ENCODE data around the gene CPT1B. TPM values are rescaled to one million over a fixed set of nuclear protein-coding genes. Genes with fewer than 3 reads are reported as not detected.

The CPT1B gene
- total RNA-seq, 4 donors from 2014 or later, result 9.7 to 38.7 (median 14.9) TPM

GRCh38 chr22:50570861-50571260 lies 7.4 kb downstream of the CPT1B start:
- H3K4me1 ChIP-seq, result peaks cover 14 to 22% of the 10 kb centered on the region in 2 donors
- H3K4me3 ChIP-seq (replicated peaks in 1 of 3), result no peak overlapping the region
- intact Hi-C loops (cut with DNase I), result no loop called here
- peaks cover 5 to 11% of the 10 kb centered on the region in 2 donors for H3K36me3 ChIP-seq
- H3K27me3 ChIP-seq, result no peaks in the 10 kb centered on the region
- no peak for DNase-seq
- no peak for TF ChIP-seq POLR2A (IDR thresholded peaks at IDR 0.05)
- peak overlapping the region in 2 of 3 donors; percentile 47 to 56 for H3K27ac ChIP-seq
- WGBS, 2 donors, result 93 to 95% methylated on average over 11 to 12 of the region's 12 CpGs
- H3K9me3 ChIP-seq, result no peaks in the 10 kb centered on the region

GRCh38 chr22:50569896-50570535 lies 8.2 kb downstream of the CPT1B start:
- intact Hi-C loops (cut with DNase I), result no loop called here
- Histone ChIP-seq H3K9me3 (no peaks in the 10 kb centered on the region), H3K27ac (peak overlapping the region in 2 of 3 donors; percentile 47 to 56), H3K36me3 (peaks cover 5 to 11% of the 10 kb centered on the region in 2 donors), H3K4me3 (replicated peaks in 1 of 3) (no peak overlapping the region), H3K27me3 (no peaks in the 10 kb centered on the region), H3K4me1 (peaks cover 14 to 22% of the 10 kb centered on the region in 2 donors)
- DNase-seq, result peak; percentile 71 to 82
- WGBS, 2 donors, result 71 to 75% methylated on average over 10 to 12 of the region's 13 CpGs
- TF ChIP-seq POLR2A (IDR thresholded peaks at IDR 0.05) (peak in 1 of 2 donors; percentile 41), CTCF (IDR thresholded peaks at IDR 0.05) (no peak)

GRCh38 chr22:50569041-50569459 lies 9.2 kb downstream of the CPT1B start:
- H3K4me3 ChIP-seq (replicated peaks in 1 of 3), result no peak overlapping the region
- TF ChIP-seq POLR2A (IDR thresholded peaks at IDR 0.05), result no peak
- no peak for TF ChIP-seq CTCF (IDR thresholded peaks at IDR 0.05)
- DNase-seq, result no peak
- 86% methylated on average over 8 of the region's 8 CpGs for WGBS, 2 donors
- no peaks in the 10 kb centered on the region for H3K9me3 ChIP-seq
- H3K27me3 ChIP-seq, result no peaks in the 10 kb centered on the region
- H3K4me1 ChIP-seq, result peaks cover 14 to 26% of the 10 kb centered on the region in 2 donors
- peak overlapping the region in 2 of 3 donors; percentile 47 for H3K27ac ChIP-seq
- intact Hi-C loops (cut with DNase I), result no loop called here
- peaks cover 5 to 11% of the 10 kb centered on the region in 2 donors for H3K36me3 ChIP-seq

- no peak for DNase-seq
- WGBS, 2 donors, result 86 to 91% methylated on average over 7 of the region's 7 CpGs
- peaks cover 5 to 11% of the 10 kb centered on the region in 2 donors for H3K36me3 ChIP-seq
- TF ChIP-seq POLR2A (IDR thresholded peaks at IDR 0.05) (no peak), CTCF (IDR thresholded peaks at IDR 0.05) (no peak)
- no peaks in the 10 kb centered on the region for H3K9me3 ChIP-seq
- intact Hi-C loops (cut with DNase I), result no loop called here
- no peak overlapping the region for H3K4me3 ChIP-seq (replicated peaks in 1 of 3)
- H3K4me1 ChIP-seq, result peaks cover 18 to 29% of the 10 kb centered on the region in 2 donors
- H3K27ac ChIP-seq, result peak overlapping the region in 1 of 3 donors; percentile 47
- no peaks in the 10 kb centered on the region for H3K27me3 ChIP-seq
Measured at GRCh38 chr22:50568626-50569025, 9.6 kb downstream of the CPT1B start.

GRCh38 chr22:50567721-50568252 lies 10.4 kb downstream of the CPT1B start:
- Histone ChIP-seq H3K27me3 (no peaks in the 10 kb centered on the region), H3K4me1 (peaks cover 25 to 34% of the 10 kb centered on the region in 2 donors), H3K4me3 (replicated peaks in 1 of 3) (no peak overlapping the region), H3K36me3 (peaks cover 5 to 11% of the 10 kb centered on the region in 2 donors), H3K27ac (no peak overlapping the region), H3K9me3 (no peaks in the 10 kb centered on the region)
- intact Hi-C loops (cut with DNase I), result no loop called here
- DNase-seq, result no peak
- no peak for TF ChIP-seq POLR2A (IDR thresholded peaks at IDR 0.05)
- 91 to 92% methylated on average over 7 of the region's 7 CpGs for WGBS, 2 donors

- Histone ChIP-seq H3K9me3 (no peaks in the 10 kb centered on the region), H3K27me3 (no peaks in the 10 kb centered on the region), H3K36me3 (peaks cover 0 to 4% of the 10 kb centered on the region in 2 donors), H3K27ac (peak overlapping the region in 1 of 3 donors; percentile 70), H3K4me1 (peaks cover 15 to 16% of the 10 kb centered on the region in 2 donors), H3K4me3 (replicated peaks in 1 of 3) (no peak overlapping the region)
- intact Hi-C loops (cut with DNase I), result no loop called here
- TF ChIP-seq CTCF (IDR thresholded peaks at IDR 0.05) (no peak), POLR2A (IDR thresholded peaks at IDR 0.05) (no peak)
- no peak for DNase-seq
- WGBS, 2 donors, result 90 to 91% methylated on average over 11 of the region's 11 CpGs
Measured at GRCh38 chr22:50564289-50564688, 13.9 kb downstream of the CPT1B start.

Measured in thyroid gland (tissue), 4 donors.